Trophoblast cell (in vitro differentiated cells and primary cell): Measurements from ENCODE around the gene BABAM1.
A peak's percentile ranks its signal among the peaks of the same experiment; 100 is the strongest.

Experiments used
- DNase-seq, 2 donors: peaks; one replicate each; pipeline ENCODE4 v3.0.0-alpha.2; 2016
- H2AFZ ChIP-seq: 2 replicates; pipeline ENCODE4 v1.6.1; 2013; ENCODE audit warnings: low read length, moderate library complexity, mild to moderate bottlenecking; ENCODE audit not compliant: insufficient read depth, poor library complexity
- H2AK5ac ChIP-seq: 2 replicates; pipeline ENCODE4 v1.6.1; 2013; ENCODE audit warnings: mild to moderate bottlenecking, low read length
- H2BK120ac ChIP-seq: 2 replicates; pipeline ENCODE4 v1.6.1; 2013; ENCODE audit warnings: low read length, mild to moderate bottlenecking, moderate library complexity; ENCODE audit not compliant: insufficient read depth, poor library complexity
- H2BK12ac ChIP-seq: 2 replicates; pipeline ENCODE4 v1.6.1; 2013; ENCODE audit warnings: mild to moderate bottlenecking, low read length, moderate library complexity
- H2BK5ac ChIP-seq: 2 replicates; pipeline ENCODE4 v1.6.1; 2013; ENCODE audit warnings: low read length, low read depth, moderate library complexity, mild to moderate bottlenecking; ENCODE audit not compliant: poor library complexity
- H3K14ac ChIP-seq: 2 replicates; pipeline ENCODE4 v1.6.1; 2013; ENCODE audit warnings: mild to moderate bottlenecking, low read length
- H3K18ac ChIP-seq: 2 replicates; pipeline ENCODE4 v1.6.1; 2013; ENCODE audit warnings: mild to moderate bottlenecking, low read length
- H3K23ac ChIP-seq: 2 replicates; pipeline ENCODE4 v1.6.1; 2013; ENCODE audit warnings: low read length
- H3K27ac ChIP-seq: 2 replicates; pipeline ENCODE4 v1.5.1; 2013; ENCODE audit warnings: low read depth, mild to moderate bottlenecking, inconsistent platforms, low read length, moderate library complexity
- H3K27me3 ChIP-seq: 2 replicates; pipeline ENCODE4 v1.6.1; 2013; ENCODE audit warnings: inconsistent platforms, mild to moderate bottlenecking, low read length, moderate library complexity; ENCODE audit not compliant: insufficient read depth
- H3K36me3 ChIP-seq, 2 experiments: 1 replicate in 1 of 2; 2 replicates in 1 of 2; pipeline ENCODE4 v1.6.1; 2013; ENCODE audit warnings: low read length in 2 of 2, mild to moderate bottlenecking in 2 of 2, moderate library complexity in 1 of 2; ENCODE audit not compliant: insufficient read depth in 2 of 2, control insufficient read depth in 1 of 2
- H3K4ac ChIP-seq: 2 replicates; pipeline ENCODE4 v1.6.1; 2013; ENCODE audit warnings: low read depth, mild to moderate bottlenecking, low read length, moderate library complexity
- H3K4me1 ChIP-seq, 2 experiments: 1 replicate in 1 of 2; 2 replicates in 1 of 2; pipeline ENCODE4 v1.6.1; 2013; ENCODE audit warnings: low read length in 2 of 2, mild to moderate bottlenecking in 2 of 2, moderate library complexity in 1 of 2; ENCODE audit not compliant: insufficient read depth in 2 of 2, control insufficient read depth in 1 of 2
- H3K4me2 ChIP-seq: 2 replicates; pipeline ENCODE4 v1.6.1; 2013; ENCODE audit warnings: inconsistent platforms, mild to moderate bottlenecking, low read length, moderate library complexity
- H3K4me3 ChIP-seq: 2 replicates; pipeline ENCODE4 v1.5.1; 2013; ENCODE audit warnings: mild to moderate bottlenecking, low read depth, low read length, inconsistent platforms
- H3K79me1 ChIP-seq: one replicate; pipeline ENCODE4 v1.6.1; 2013; ENCODE audit warnings: low read length
- H3K79me2 ChIP-seq: 2 replicates; pipeline ENCODE4 v1.6.1; 2013; ENCODE audit warnings: low read length, mild to moderate bottlenecking; ENCODE audit not compliant: control insufficient read depth, insufficient read depth, poor library complexity
- H3K9ac ChIP-seq: 2 replicates; pipeline ENCODE4 v1.6.1; 2013; ENCODE audit warnings: mild to moderate bottlenecking, low read length
- H3K9me3 ChIP-seq: 2 replicates; pipeline ENCODE4 v1.6.1; 2013; ENCODE audit warnings: low read depth, mild to moderate bottlenecking, control low read depth, inconsistent platforms, low read length; ENCODE audit not compliant: insufficient read depth
- H4K12ac ChIP-seq: 2 replicates; pipeline ENCODE4 v1.6.1; 2013; ENCODE audit warnings: low read depth, mild to moderate bottlenecking, low read length, moderate library complexity
- H4K8ac ChIP-seq: 2 replicates; pipeline ENCODE4 v1.6.1; 2013; ENCODE audit warnings: low read depth, mild to moderate bottlenecking, low read length, moderate library complexity
- H4K91ac ChIP-seq: one replicate; pipeline ENCODE4 v1.6.1; 2013; ENCODE audit warnings: low read depth, mild to moderate bottlenecking, low read length, moderate library complexity
- WGBS: extraction: QIAGEN DNeasy Blood & Tissue Kit; methylation state at CpG from one replicate; pipeline ENCODE4 v1.1.7; 2013; ENCODE audit warnings: missing lambda C conversion rate; ENCODE audit not compliant: insufficient read length, insufficient coverage; ENCODE audit errors: extremely low coverage; 5-methylcytosine and 5-hydroxymethylcytosine counted together

The BABAM1 gene

DNA sequence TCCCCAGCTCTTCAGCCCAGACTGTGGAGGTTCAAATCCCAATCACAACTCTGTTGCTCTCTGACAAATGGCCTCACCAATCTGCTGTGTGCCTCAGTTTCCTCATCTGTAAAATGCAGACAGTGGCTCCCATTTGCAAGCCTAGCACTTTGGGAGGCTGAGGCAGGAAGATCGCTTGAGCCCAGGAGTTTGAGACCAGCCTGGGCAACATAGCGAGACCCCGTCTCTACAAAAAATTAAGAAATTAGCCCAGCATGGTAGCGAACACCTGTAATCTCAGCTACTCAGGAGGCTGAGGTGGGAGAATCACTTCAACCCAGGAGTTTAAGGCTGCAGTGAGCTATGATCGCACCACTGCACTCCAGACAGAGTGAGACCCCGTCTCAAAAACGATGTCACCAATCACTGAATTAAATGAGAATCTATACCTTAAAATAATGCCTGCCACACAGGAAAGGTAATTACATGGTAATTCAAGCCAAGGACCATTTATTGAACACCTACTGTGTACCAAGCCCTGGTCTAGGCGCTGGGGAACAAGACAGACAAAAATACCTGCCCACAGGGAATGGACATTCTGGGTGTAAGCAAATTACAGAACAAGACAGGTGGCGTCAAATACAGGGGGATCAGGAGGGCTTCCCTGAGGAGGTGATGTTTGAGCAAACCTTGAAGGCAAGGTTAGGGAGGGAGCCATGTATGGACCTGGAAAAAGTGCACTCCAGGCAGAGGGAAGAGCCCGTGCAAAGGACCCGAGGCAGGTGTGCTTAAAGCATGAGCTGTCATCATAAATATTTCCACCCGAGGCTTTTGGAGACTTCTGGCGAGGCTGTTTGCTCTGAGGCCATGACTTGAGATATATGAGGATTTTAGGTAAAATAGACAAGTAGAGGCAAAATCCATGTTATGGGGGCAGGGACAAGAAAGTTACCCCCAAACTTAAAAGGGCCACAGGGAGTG lies 29.2 kb upstream of the BABAM1 start:
- no CpG with 5 or more reads among the region's 13 CpGs for WGBS
- Histone ChIP-seq H3K18ac (no peak overlapping the region), H3K79me1 (peaks cover 11% of the 10 kb centered on the region), H4K12ac (no peak overlapping the region), H3K36me3 (peaks cover 57 to 59% of the 10 kb centered on the region in 2 experiments), H4K91ac (no peak overlapping the region), H3K27ac (peak overlapping the region; percentile 6), H3K4ac (peak overlapping the region; percentile 22), H3K27me3 (no peaks in the 10 kb centered on the region), H2BK12ac (no peak overlapping the region), H4K8ac (no peak overlapping the region), H3K9me3 (peaks cover 3% of the 10 kb centered on the region), H3K9ac (no peak overlapping the region), H2BK5ac (no peak overlapping the region), H3K4me2 (no peak overlapping the region), H3K4me3 (no peak overlapping the region), H2BK120ac (no peak overlapping the region), H2AFZ (no peak overlapping the region), H3K79me2 (peaks cover 24% of the 10 kb centered on the region), H3K23ac (no peak overlapping the region), H3K4me1 (peaks cover 25 to 26% of the 10 kb centered on the region in 2 experiments), H3K14ac (no peak overlapping the region), H2AK5ac (no peak overlapping the region)
- peak; percentile 82 to 87 for DNase-seq

DNA sequence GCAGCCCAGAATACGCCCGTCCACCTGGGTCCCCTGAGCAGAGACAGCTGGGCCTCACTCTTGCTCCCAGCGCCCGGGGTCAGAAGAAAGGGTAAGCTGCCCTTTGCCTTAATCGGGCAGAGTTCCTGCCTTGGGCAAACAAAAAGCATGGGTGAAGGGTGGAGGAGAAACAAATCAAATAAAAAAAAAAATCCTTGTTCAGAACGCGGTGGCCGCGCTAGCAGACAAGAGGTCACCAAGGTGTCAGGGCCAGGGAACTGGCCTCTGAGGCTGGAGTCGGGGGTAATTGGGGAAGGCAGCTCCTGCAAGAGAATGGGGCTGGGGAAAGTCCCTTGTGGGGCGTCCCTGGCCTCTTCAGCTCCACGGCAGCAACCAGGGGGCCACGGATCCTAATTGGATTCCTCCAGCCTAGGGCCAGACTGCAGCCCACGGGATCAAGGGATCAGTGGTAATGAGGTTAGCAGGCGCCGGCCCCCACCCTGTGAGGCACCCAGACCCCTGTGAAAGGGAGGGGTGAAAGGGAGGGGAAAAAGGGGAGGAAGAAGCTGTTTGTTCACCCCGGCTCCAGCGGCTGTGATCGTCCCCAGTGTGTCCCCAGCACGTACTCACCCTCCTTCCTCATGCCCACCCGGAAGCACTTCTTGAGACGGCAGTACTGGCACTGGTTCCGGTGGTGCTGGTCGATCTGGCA lies 27.0 kb upstream of the BABAM1 start:
- no CpG with 5 or more reads among the region's 24 CpGs for WGBS
- Histone ChIP-seq H3K9me3 (peaks cover 8% of the 10 kb centered on the region), H4K91ac (no peak overlapping the region), H3K79me2 (peaks cover 42% of the 10 kb centered on the region), H4K8ac (no peak overlapping the region), H3K4me1 (peaks cover 20 to 26% of the 10 kb centered on the region in 2 experiments), H3K27me3 (no peaks in the 10 kb centered on the region), H3K18ac (no peak overlapping the region), H3K36me3 (peaks cover 40 to 41% of the 10 kb centered on the region in 2 experiments), H3K4ac (peak overlapping the region; percentile 85), H2BK5ac (no peak overlapping the region), H3K23ac (no peak overlapping the region), H3K4me2 (no peak overlapping the region), H3K27ac (no peak overlapping the region), H3K14ac (no peak overlapping the region), H4K12ac (no peak overlapping the region), H2AK5ac (no peak overlapping the region), H2AFZ (no peak overlapping the region), H2BK12ac (no peak overlapping the region), H3K9ac (no peak overlapping the region), H2BK120ac (no peak overlapping the region), H3K4me3 (no peak overlapping the region), H3K79me1 (peaks cover 31% of the 10 kb centered on the region)
- no peak for DNase-seq

DNA sequence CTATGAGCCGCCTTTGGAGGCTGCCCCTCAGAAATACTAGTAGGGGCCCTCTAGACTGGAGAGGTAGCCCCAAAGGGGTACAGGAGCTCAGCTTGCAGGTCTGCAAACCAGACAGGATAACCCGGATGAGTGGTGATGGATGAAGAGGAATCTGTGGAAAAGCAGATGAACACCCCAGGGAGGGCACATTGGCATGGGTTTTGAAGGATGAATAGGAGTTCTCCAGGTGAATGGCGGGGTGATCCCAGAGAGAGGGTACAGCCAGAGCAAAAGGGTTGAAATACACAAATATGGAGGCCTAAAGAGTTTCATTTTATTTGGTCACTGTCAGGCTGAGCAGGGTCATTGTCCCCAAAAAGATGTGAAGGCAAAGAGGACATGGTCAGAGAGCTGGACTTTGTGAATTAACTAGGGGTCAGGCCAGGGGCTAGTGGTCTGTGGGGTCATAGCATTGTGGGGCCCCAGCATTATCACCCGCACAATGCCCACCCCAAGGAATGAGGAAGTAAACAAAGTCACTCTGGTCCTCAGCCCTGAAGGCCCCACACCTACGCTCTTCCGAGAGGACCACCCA lies 26.3 kb upstream of the BABAM1 start:
- no peak for DNase-seq
- no peak overlapping the region for H4K8ac ChIP-seq
- H3K18ac ChIP-seq: no peak overlapping the region
- no peak overlapping the region for H2AFZ ChIP-seq
- no peak overlapping the region for H4K91ac ChIP-seq
- H3K4me3 ChIP-seq: no peak overlapping the region
- H3K36me3 ChIP-seq: peaks cover 36 to 37% of the 10 kb centered on the region in 2 experiments
- no peak overlapping the region for H4K12ac ChIP-seq
- peak overlapping the region; percentile 85 for H3K4ac ChIP-seq
- H3K9me3 ChIP-seq: peaks cover 8% of the 10 kb centered on the region
- no peak overlapping the region for H3K23ac ChIP-seq
- H3K27ac ChIP-seq: no peak overlapping the region
- no peak overlapping the region for H2AK5ac ChIP-seq
- no peak overlapping the region for H3K4me2 ChIP-seq
- H3K27me3 ChIP-seq: no peaks in the 10 kb centered on the region
- H3K79me1 ChIP-seq: peaks cover 26% of the 10 kb centered on the region
- H3K9ac ChIP-seq: no peak overlapping the region
- no peak overlapping the region for H3K14ac ChIP-seq
- H2BK5ac ChIP-seq: no peak overlapping the region
- H2BK12ac ChIP-seq: no peak overlapping the region
- H2BK120ac ChIP-seq: no peak overlapping the region
- H3K79me2 ChIP-seq: peaks cover 42% of the 10 kb centered on the region
- H3K4me1 ChIP-seq: peaks cover 14 to 23% of the 10 kb centered on the region in 2 experiments
- WGBS: no CpG with 5 or more reads among the region's 6 CpGs

DNA sequence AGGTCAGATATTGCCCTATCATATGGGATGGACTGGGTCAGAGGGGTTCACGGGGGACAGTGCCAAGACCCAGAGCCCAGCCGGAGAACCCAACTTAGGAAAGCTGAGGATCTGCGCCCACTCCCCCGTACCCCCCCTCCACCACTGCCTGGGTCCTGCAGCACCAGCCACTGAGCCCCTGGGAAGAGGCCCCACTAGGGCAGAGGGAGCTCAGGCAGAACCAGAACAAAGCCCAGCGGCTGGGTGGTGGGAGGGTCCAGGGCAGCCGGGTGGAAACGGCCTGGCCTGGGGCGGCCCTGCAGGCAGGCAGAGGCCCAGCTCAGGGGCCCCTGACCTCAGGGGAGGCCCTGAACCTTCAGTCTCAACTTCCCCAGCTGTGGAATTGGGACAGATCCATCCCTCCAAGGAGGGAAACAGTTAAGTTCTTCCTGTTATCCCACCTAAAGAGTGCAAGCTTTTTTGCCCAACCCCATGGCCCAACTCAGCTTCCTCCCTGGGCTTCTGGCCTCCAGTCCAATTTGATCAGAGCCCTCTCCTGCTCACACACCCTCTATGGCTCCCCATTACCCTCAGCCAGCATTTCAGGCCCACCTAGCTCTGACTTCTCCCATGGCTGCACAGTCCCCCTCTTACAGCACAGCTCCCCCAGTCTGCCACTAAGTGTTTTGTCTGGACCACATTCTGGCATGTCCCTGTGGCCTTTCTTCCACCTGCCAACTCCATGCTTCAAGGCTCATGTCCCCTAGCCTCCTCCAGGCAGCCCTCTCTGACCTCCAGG lies 24.6 kb upstream of the BABAM1 start:
- no peak overlapping the region for H4K12ac ChIP-seq
- H3K79me2 ChIP-seq: peaks cover 52% of the 10 kb centered on the region
- peak overlapping the region; percentile 4 for H3K23ac ChIP-seq
- DNase-seq: peak in 1 of 2 donors; percentile 31
- peak overlapping the region; percentile 95 for H3K9ac ChIP-seq
- peak overlapping the region; percentile 14 for H3K14ac ChIP-seq
- H2BK5ac ChIP-seq: peak overlapping the region; percentile 2
- H3K4me3 ChIP-seq: peak overlapping the region; percentile 55
- H2BK120ac ChIP-seq: peak overlapping the region; percentile 15
- H4K91ac ChIP-seq: peak overlapping the region; percentile 48
- WGBS: no CpG with 5 or more reads among the region's 8 CpGs
- peak overlapping the region; percentile 95 for H3K27ac ChIP-seq
- H2BK12ac ChIP-seq: no peak overlapping the region
- no peaks in the 10 kb centered on the region for H3K27me3 ChIP-seq
- H3K4ac ChIP-seq: peak overlapping the region; percentile 95
- peaks cover 16 to 23% of the 10 kb centered on the region in 2 experiments for H3K4me1 ChIP-seq
- peaks cover 26 to 31% of the 10 kb centered on the region in 2 experiments for H3K36me3 ChIP-seq
- peaks cover 8% of the 10 kb centered on the region for H3K9me3 ChIP-seq
- H3K18ac ChIP-seq: peak overlapping the region; percentile 38
- no peak overlapping the region for H2AK5ac ChIP-seq
- H4K8ac ChIP-seq: peak overlapping the region; percentile 34
- peaks cover 41% of the 10 kb centered on the region for H3K79me1 ChIP-seq
- H3K4me2 ChIP-seq: peak overlapping the region; percentile 84
- H2AFZ ChIP-seq: no peak overlapping the region
